ENCODE results near the gene MTM1. TPM values are rescaled to one million over a fixed set of nuclear protein-coding genes. Genes with fewer than 3 reads are reported as not detected.

MTM1 gene
- polyA plus RNA-seq, 1 donor from 2014 or later = 7.1 TPM

DNA sequence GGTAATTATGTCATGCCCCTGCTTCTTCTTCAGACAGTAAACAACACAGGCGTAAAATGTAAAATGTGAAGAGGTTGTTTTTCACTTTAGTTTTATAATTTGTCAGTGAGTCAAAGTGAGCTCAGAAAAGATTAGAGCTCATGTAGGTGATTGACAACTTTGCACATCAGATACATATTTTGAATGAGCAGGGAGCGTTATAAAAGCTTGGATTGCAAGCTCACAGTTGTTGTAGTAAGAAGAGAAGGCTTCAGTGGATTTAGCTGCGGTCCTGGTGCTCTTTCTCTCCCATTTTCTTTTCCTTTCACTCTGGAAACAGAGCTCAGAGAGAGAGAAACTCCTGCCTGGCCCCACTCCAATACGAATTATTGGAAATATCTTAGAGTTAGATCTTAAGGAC lies 151.2 kb downstream of the MTM1 start:
- Histone ChIP-seq H3K27ac (ENCODE audit: low read length) (no peak overlapping the region), H3K9me2 (ENCODE audit: insufficient read depth, low read length) (no peaks in the 10 kb centered on the region), H3K4me2 (ENCODE audit: low read length) (no peak overlapping the region), H4K20me1 (ENCODE audit: insufficient read depth) (no peaks in the 10 kb centered on the region), H3K27me3 (ENCODE audit: insufficient read depth, low read depth, low read length) (no peaks in the 10 kb centered on the region), H3K9me3 (ENCODE audit: low read length) (no peaks in the 10 kb centered on the region), H3F3A (ENCODE audit: insufficient read depth, low read length, poor library complexity, severe bottlenecking) (no peaks in the 10 kb centered on the region), H3K9ac (ENCODE audit: low read length) (no peak overlapping the region), H3K79me2 (replicated peaks; ENCODE audit: insufficient read depth, low read length) (no peaks in the 10 kb centered on the region), H3K4me3 (ENCODE audit: low read length) (no peak overlapping the region), H3K36me3 (ENCODE audit: insufficient read depth, low read length) (no peaks in the 10 kb centered on the region), H2AFZ (ENCODE audit: low read depth, low read length) (no peak overlapping the region)
- TF ChIP-seq, protein P1, sequence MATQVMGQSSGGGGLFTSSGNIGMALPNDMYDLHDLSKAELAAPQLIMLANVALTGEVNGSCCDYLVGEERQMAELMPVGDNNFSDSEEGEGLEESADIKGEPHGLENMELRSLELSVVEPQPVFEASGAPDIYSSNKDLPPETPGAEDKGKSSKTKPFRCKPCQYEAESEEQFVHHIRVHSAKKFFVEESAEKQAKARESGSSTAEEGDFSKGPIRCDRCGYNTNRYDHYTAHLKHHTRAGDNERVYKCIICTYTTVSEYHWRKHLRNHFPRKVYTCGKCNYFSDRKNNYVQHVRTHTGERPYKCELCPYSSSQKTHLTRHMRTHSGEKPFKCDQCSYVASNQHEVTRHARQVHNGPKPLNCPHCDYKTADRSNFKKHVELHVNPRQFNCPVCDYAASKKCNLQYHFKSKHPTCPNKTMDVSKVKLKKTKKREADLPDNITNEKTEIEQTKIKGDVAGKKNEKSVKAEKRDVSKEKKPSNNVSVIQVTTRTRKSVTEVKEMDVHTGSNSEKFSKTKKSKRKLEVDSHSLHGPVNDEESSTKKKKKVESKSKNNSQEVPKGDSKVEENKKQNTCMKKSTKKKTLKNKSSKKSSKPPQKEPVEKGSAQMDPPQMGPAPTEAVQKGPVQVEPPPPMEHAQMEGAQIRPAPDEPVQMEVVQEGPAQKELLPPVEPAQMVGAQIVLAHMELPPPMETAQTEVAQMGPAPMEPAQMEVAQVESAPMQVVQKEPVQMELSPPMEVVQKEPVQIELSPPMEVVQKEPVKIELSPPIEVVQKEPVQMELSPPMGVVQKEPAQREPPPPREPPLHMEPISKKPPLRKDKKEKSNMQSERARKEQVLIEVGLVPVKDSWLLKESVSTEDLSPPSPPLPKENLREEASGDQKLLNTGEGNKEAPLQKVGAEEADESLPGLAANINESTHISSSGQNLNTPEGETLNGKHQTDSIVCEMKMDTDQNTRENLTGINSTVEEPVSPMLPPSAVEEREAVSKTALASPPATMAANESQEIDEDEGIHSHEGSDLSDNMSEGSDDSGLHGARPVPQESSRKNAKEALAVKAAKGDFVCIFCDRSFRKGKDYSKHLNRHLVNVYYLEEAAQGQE (IDR thresholded peaks at IDR 0.05; ENCODE audit: borderline replicate concordance) = no peak
- no peak for TF ChIP-seq EZH2 (IDR thresholded peaks at IDR 0.05; ENCODE audit: borderline replicate concordance, insufficient read depth, low read length, poor library complexity, severe bottlenecking)
- no peak for TF ChIP-seq RAD21 (conservative IDR thresholded peaks at IDR 0.05)
- TF ChIP-seq MXI1 (conservative IDR thresholded peaks at IDR 0.05; ENCODE audit: poor library complexity, severe bottlenecking) = no peak

Other genes with a start within 250 kb of the MTM1 start
- gene MAMLD1, start 205.3 kb upstream of the MTM1 start, polyA plus RNA-seq = 1.4 and 2.0 TPM in 2 replicates
- 32.7 and 34.7 TPM in 2 replicates for gene MTMR1, start 124.8 kb downstream of the MTM1 start, polyA plus RNA-seq

Data from neural cell (in vitro differentiated cells).